ENCODE data around the gene ADGRD2.

ADGRD2 gene

DNA sequence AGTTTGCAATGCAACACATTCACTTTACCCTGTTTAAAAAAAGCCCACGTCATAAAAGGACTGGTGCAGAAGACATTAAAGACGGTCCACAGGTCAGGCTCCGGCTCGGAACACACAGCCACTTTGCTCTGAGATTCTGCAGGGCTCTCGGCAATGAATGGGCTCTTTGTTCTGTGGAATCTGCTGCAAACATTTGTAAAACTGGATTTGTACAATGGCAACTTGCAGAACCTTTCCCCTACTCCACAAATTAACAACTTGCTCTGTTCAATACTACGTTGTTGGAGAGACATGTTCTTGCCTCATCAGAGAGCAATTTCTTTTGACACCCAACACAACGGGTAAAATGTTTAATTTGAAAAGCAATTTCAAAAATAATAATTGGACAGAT, 70.0 kb downstream of the ADGRD2 start:
- H3K27me3 Mint-ChIP-seq: peaks cover 28% of the 10 kb centered on the region
- H3K27ac Mint-ChIP-seq (ENCODE audit: low read depth): no peak overlapping the region
- H3K9me3 Mint-ChIP-seq: no peaks in the 10 kb centered on the region
- H3K4me3 Mint-ChIP-seq: no peak overlapping the region
- DNase-seq (ENCODE audit: low spot score in 2 of 2) (no peak), ATAC-seq (replicated peaks; ENCODE audit: extremely low read depth, poor library complexity, severe bottlenecking) (no peak)
- H3K4me1 Mint-ChIP-seq: no peaks in the 10 kb centered on the region
- H3K36me3 Mint-ChIP-seq (ENCODE audit: insufficient read depth): no peaks in the 10 kb centered on the region

DNA sequence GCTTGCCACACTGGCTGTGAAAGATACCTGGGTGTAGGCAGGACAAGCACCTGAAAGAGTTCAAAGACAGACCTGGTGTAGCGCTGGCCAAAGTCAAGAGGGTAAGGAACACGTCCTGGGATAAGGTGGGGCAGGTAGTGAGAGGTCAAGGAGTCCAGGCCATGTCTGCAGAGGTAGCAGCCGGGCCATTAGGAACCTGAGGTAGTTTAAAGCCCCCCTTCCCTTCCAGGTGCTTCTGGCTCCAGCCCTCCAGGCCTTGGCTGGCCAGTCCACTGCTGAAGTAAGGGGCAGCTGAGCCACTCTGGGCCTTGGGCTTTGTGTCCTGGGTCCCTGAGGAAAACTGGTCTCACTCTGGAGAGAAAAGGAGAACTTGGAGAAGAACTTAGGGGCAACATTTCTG, 70.9 kb downstream of the ADGRD2 start:
- Mint-ChIP-seq H3K4me3 (no peak overlapping the region), H3K27me3 (peaks cover 28% of the 10 kb centered on the region), H3K36me3 (ENCODE audit: insufficient read depth) (no peaks in the 10 kb centered on the region), H3K4me1 (no peaks in the 10 kb centered on the region), H3K9me3 (no peaks in the 10 kb centered on the region), H3K27ac (ENCODE audit: low read depth) (no peak overlapping the region)
- no peak for ATAC-seq (replicated peaks; ENCODE audit: extremely low read depth, poor library complexity, severe bottlenecking)
- DNase-seq (ENCODE audit: low spot score in 2 of 2): no peak

DNA sequence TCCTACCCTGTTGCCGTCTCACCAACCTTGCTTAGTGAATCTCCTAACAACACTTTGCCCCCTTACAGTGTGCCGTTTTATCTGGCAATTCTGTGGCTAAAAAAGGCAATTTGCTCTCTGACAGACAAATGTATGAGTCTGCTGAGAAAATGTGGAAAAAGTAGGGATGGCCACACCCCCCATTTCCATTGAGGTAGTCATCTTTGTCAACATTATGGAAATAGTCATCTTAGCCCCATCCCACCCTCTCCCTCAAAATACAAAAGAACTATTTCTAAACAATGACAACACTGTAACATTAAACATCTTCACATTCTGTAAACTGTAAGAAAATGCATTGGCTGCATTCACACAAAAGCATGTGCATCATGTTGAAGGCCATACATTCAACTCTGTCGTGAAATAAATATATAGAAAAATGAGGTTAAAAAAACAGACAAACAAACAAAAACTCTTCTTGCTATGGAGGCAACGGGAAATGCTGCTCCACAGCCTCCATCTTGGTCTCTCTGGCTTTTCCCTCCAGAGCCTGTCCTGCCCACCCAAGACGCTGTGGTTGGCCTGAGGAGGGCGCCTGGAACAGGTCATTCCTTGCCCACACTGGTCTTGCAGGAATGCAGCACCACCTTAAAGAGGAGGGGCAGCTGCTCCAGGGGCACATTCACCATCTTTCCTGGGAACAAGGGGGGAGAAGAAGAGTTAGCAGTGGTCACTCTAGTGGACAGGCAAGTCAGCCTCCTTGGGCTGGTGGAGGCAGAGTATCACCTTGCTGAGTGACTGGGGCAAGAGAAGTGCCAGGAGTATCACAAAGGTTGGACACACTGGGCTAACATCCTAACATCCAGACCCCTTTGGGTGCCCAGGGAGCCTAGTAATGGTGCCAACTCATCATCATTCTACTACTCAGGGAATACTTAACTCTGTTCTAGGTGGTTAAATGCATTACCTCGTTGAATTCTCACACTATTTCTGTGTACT, 72.2 kb downstream of the ADGRD2 start:
- no peak overlapping the region for H3K27ac Mint-ChIP-seq (ENCODE audit: low read depth)
- no peaks in the 10 kb centered on the region for H3K4me1 Mint-ChIP-seq
- H3K9me3 Mint-ChIP-seq: no peaks in the 10 kb centered on the region
- no peak overlapping the region for H3K4me3 Mint-ChIP-seq
- H3K36me3 Mint-ChIP-seq (ENCODE audit: insufficient read depth): no peaks in the 10 kb centered on the region
- peaks cover 28% of the 10 kb centered on the region for H3K27me3 Mint-ChIP-seq
- ATAC-seq (replicated peaks; ENCODE audit: extremely low read depth, poor library complexity, severe bottlenecking): no peak
- DNase-seq (ENCODE audit: low spot score in 2 of 2): no peak

DNA sequence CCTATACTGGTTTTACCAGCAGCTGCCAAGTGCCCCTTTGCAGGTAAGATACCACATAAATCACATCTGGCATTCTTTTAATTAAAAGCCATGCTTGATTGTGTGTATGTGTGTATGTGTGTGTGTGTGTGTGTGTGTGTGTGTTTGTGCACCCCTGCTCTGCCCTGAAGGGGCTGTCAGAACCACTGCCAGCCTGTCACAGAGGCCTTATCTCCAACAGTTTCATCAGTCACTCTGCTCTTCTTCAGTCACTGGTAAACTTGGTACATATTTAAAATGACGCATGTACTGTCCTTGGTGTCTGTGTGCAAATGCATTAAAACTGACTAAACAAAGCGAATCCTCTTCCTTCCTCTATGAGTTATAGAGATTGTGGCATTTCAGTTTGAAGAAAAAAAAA, 75.9 kb downstream of the ADGRD2 start:
- Mint-ChIP-seq H3K4me3 (no peak overlapping the region), H3K36me3 (ENCODE audit: insufficient read depth) (no peaks in the 10 kb centered on the region), H3K27me3 (peaks cover 16% of the 10 kb centered on the region), H3K9me3 (no peaks in the 10 kb centered on the region), H3K27ac (ENCODE audit: low read depth) (no peak overlapping the region), H3K4me1 (no peaks in the 10 kb centered on the region)
- DNase-seq (ENCODE audit: low spot score in 2 of 2) (no peak), ATAC-seq (replicated peaks; ENCODE audit: extremely low read depth, poor library complexity, severe bottlenecking) (no peak)

DNA sequence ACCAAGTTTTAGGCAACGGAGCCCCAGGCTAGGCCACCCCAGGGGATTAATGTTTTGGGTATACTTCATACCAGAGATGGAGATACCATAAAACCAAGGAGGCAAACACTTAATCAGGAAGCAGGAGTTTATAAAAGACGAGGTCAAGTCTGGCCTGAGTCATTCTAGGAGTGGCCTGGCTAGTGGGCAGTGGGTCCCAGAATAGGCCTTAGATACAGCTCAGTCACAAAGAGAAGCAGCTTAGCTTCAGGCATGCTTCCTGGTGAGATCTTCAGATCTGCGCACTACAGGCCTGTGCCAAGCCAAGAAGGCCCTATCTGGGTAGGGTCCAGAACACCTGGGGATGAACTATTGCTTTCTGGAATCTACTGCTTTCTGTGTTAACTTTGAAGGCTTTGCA, 77.5 kb downstream of the ADGRD2 start:
- DNase-seq (ENCODE audit: low spot score in 2 of 2) (no peak), ATAC-seq (replicated peaks; ENCODE audit: extremely low read depth, poor library complexity, severe bottlenecking) (no peak)
- no peak overlapping the region for H3K4me3 Mint-ChIP-seq
- H3K27me3 Mint-ChIP-seq: no peaks in the 10 kb centered on the region
- no peaks in the 10 kb centered on the region for H3K9me3 Mint-ChIP-seq
- H3K4me1 Mint-ChIP-seq: no peaks in the 10 kb centered on the region
- H3K36me3 Mint-ChIP-seq (ENCODE audit: insufficient read depth): no peaks in the 10 kb centered on the region
- H3K27ac Mint-ChIP-seq (ENCODE audit: low read depth): no peak overlapping the region
